Kidney (tissue), 14 donors: ENCODE measurements around the gene NUP205. TPM values are rescaled to one million over a fixed set of nuclear protein-coding genes. Genes with fewer than 3 reads are reported as not detected.
"Not testable (repeated sequence)": the region's sequence is repeated elsewhere in the genome, so short reads cannot be mapped to it uniquely, and the experiment has no call there.

ENCODE experiments used
- DNase-seq, 5 donors: peaks; one replicate each; pipeline ENCODE4 v3.0.0-alpha.2; 2013 to 2020
- FAIRE-seq: peaks from 2 replicates; lab custom pipeline; 2012; peaks lifted over from hg19 to GRCh38; lab: Jason Lieb, UNC
- H3K27ac ChIP-seq, 2 donors: one replicate each; pipeline ENCODE4 v1.7.0; 2013; ENCODE audit warnings: low read depth in 2 of 2, low read length in 2 of 2, inconsistent platforms in 1 of 2
- H3K27me3 ChIP-seq: one replicate; pipeline ENCODE4 v1.7.1; 2013; ENCODE audit warnings: low read length, inconsistent platforms; ENCODE audit not compliant: control insufficient read depth, insufficient read depth
- H3K36me3 ChIP-seq, 3 donors: one replicate each; pipeline versions ENCODE4 v1.7.0 to v1.7.1; 2013; ENCODE audit warnings: low read length in 3 of 3, control low read depth in 1 of 3, inconsistent platforms in 1 of 3; ENCODE audit not compliant: insufficient read depth in 3 of 3, control insufficient read depth in 2 of 3
- H3K4me1 ChIP-seq, 3 donors: one replicate each; pipeline versions ENCODE4 v1.7.0 to v1.7.1; 2013; ENCODE audit warnings: low read length in 3 of 3, inconsistent platforms in 1 of 3, low read depth in 1 of 3; ENCODE audit not compliant: control insufficient read depth in 2 of 3, insufficient read depth in 2 of 3
- H3K4me3 ChIP-seq, 3 donors: one replicate each; pipeline versions ENCODE4 v1.7.0 to v1.8.1; 2013; ENCODE audit warnings: low read length in 3 of 3, control low read depth in 1 of 3, inconsistent platforms in 1 of 3
- H3K9ac ChIP-seq, 3 donors: one replicate each; pipeline versions ENCODE4 v1.7.0 to v1.7.1; 2013; ENCODE audit warnings: low read length in 3 of 3, control low read depth in 1 of 3, inconsistent platforms in 1 of 3
- H3K9me3 ChIP-seq, 3 donors: one replicate each; pipeline versions ENCODE4 v1.7.0 to v1.7.1; 2013; ENCODE audit warnings: low read length in 3 of 3, control low read depth in 1 of 3, inconsistent platforms in 1 of 3; ENCODE audit not compliant: control insufficient read depth in 2 of 3, insufficient read depth in 1 of 3
- intact Hi-C: fragments of 100-400 bp; cut with DNase I; formaldehyde crosslinking; loops from one replicate; pipeline ENCODE4 v1.11.1; 2022
- polyA plus RNA-seq: library from polyadenylated mRNA; stranded (reverse); fragments of 350-450 nt; fragmentation: Illumina TruSeq; extraction: RNeasy Lipid Tissue Mini Kit (QIAGEN cat#74804); gene quantifications from one replicate; pipeline ENCODE4 v1.2.3, GENCODE V29; 2014; ENCODE audit warnings: low read depth, low replicate concordance; ENCODE audit not compliant: insufficient read depth
- total RNA-seq: library from RNA; stranded (reverse); fragmentation: NEBNext Ultra II Directional; extraction: Animal tissue kit (Norgen Biotek cat#: 25700); gene quantifications from one replicate; pipeline ENCODE4 v1.2.1, GENCODE V29; 2021
- TF ChIP-seq, protein P1 (sequence below): IDR thresholded peaks from 3 replicates; pipeline ENCODE4 v1.5.1; 2012; ENCODE audit warnings: mild to moderate bottlenecking, moderate library complexity, borderline replicate concordance; ENCODE audit not compliant: insufficient read depth; ENCODE audit errors: extremely low read depth
- donor health status: control.
- donor health status: control.
- donor health status: control.
- donor health status: control.
- donor health status: control.
- donor health status: DM: yes; HTN: yes; CAD: no.
- donor health status: Normal renal cell carcinoma (clear cell type).

NUP205 gene
- total and polyA plus RNA-seq, 2 donors from 2014 or later = 20.5 to 40.7 TPM

GRCh38 chr7:135692055-135692454, 134.3 kb downstream of the NUP205 start:
- Histone ChIP-seq H3K9ac (no peak overlapping the region), H3K4me1 (no peaks in the 10 kb centered on the region)

DNA sequence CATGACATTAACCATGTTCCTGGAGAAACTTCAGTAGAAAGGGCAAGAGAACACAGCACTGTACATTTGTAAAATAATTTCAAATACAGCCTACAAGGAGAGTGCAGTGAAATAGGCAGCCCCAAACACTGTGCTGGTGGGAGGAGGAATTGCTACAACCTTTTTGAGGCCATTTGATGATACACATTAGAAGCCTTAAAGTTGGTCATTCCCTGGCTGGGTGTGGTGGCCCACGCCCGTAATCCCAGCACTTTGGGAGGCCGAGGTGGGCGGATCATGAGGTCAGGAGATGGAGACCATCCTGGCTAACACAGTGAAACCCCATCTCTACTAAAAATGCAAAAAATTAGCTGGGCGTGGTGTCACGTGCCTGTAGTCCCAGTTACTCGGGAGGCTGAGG, 134.9 kb downstream of the NUP205 start:
- H3K27ac ChIP-seq, DNase-seq, H3K9ac ChIP-seq, H3K36me3 ChIP-seq, H3K4me1 ChIP-seq, H3K9me3 ChIP-seq, intact Hi-C loops, FAIRE-seq, H3K4me3 ChIP-seq, H3K27me3 ChIP-seq: not testable (repeated sequence)

More at GRCh38 chr7:135692055-135692454, 134.3 kb downstream of the NUP205 start:
- FAIRE-seq = no peak
- Histone ChIP-seq H3K27ac (no peak overlapping the region), H3K36me3 (peaks cover 0 to 7% (median 0%) of the 10 kb centered on the region in 3 donors), H3K27me3 (no peaks in the 10 kb centered on the region), H3K4me3 (no peak overlapping the region), H3K9me3 (no peaks in the 10 kb centered on the region)
- intact Hi-C loops = no loop called here
- TF ChIP-seq, protein P1, sequence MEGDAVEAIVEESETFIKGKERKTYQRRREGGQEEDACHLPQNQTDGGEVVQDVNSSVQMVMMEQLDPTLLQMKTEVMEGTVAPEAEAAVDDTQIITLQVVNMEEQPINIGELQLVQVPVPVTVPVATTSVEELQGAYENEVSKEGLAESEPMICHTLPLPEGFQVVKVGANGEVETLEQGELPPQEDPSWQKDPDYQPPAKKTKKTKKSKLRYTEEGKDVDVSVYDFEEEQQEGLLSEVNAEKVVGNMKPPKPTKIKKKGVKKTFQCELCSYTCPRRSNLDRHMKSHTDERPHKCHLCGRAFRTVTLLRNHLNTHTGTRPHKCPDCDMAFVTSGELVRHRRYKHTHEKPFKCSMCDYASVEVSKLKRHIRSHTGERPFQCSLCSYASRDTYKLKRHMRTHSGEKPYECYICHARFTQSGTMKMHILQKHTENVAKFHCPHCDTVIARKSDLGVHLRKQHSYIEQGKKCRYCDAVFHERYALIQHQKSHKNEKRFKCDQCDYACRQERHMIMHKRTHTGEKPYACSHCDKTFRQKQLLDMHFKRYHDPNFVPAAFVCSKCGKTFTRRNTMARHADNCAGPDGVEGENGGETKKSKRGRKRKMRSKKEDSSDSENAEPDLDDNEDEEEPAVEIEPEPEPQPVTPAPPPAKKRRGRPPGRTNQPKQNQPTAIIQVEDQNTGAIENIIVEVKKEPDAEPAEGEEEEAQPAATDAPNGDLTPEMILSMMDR = no peak
- DNase-seq = no peak

GRCh38 chr7:135693558-135693957, 135.8 kb downstream of the NUP205 start:
- Histone ChIP-seq H3K9ac (no peak overlapping the region), H3K4me1 (no peaks in the 10 kb centered on the region), H3K4me3 (no peak overlapping the region), H3K9me3 (no peaks in the 10 kb centered on the region), H3K27ac (no peak overlapping the region), H3K36me3 (peaks cover 0 to 7% (median 0%) of the 10 kb centered on the region in 3 donors), H3K27me3 (no peaks in the 10 kb centered on the region)
- intact Hi-C loops = no loop called here
- no peak for DNase-seq
- no peak for FAIRE-seq
- TF ChIP-seq, protein P1 = no peak

DNA sequence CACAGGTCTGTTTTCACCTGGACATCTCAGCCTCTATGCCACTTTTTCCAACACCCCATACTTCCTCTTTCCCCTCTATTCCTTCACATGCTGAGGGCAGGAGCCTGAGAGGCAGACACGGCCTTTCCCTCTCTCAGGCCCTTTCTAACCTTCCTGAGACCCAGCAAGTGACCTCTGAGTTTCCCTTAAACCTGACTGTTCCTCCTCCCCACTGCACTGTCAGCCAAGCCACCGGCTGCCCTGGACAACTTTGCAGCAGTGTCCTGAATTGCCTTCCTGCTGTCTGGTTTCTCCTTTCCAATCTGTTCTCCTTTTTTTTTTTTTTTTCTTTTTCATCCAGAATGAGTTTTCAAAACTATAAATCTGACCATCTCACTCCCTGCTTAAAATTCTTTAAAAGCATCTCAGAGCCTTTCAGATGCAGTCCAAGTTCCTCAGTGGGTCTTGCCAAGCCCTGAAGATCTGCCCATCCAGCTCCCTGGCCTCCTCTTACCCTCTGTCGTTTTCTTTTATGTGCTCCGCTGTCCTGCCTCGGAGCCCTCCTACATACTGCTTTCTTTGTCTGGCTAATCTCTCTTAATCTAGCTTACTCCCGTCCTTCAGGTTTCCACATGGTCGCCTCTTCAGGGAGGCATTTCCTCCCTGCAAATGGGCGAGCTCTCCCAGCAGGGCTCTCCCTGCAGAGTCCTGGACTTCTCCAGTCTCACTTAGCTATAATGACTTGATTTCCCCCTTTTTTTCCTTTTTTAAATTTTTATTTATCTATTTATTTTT, 139.7 kb downstream of the NUP205 start:
- no peaks in the 10 kb centered on the region for H3K27me3 ChIP-seq
- H3K9me3 ChIP-seq = no peaks in the 10 kb centered on the region
- H3K4me3 ChIP-seq = no peak overlapping the region
- no peak for DNase-seq
- TF ChIP-seq, protein P1 = no peak
- H3K4me1 ChIP-seq = no peaks in the 10 kb centered on the region
- H3K9ac ChIP-seq = no peak overlapping the region
- no peak for FAIRE-seq
- H3K27ac ChIP-seq = no peak overlapping the region
- intact Hi-C loops = no loop called here
- H3K36me3 ChIP-seq = no peaks in the 10 kb centered on the region

Other genes with a start within 250 kb of the NUP205 start
- gene CNOT4, start 47.8 kb upstream of the NUP205 start, total RNA-seq = 26.2 TPM
- gene CNOT4, start 47.8 kb upstream of the NUP205 start, polyA plus RNA-seq = 8.4 TPM
- gene STMP1, start 104.6 kb downstream of the NUP205 start, total RNA-seq = 40.8 TPM
- gene STMP1, start 104.6 kb downstream of the NUP205 start, polyA plus RNA-seq = 35.8 TPM
- gene SLC13A4, start 170.3 kb downstream of the NUP205 start, total RNA-seq = not detected
- gene SLC13A4, start 170.3 kb downstream of the NUP205 start, polyA plus RNA-seq = not detected
- gene FAM180A, start 190.9 kb downstream of the NUP205 start, total RNA-seq = 1.7 TPM
- 2.2 TPM for gene FAM180A, start 190.9 kb downstream of the NUP205 start, polyA plus RNA-seq